Measurements from ENCODE around the gene MYH10.

Gene MYH10

DNA sequence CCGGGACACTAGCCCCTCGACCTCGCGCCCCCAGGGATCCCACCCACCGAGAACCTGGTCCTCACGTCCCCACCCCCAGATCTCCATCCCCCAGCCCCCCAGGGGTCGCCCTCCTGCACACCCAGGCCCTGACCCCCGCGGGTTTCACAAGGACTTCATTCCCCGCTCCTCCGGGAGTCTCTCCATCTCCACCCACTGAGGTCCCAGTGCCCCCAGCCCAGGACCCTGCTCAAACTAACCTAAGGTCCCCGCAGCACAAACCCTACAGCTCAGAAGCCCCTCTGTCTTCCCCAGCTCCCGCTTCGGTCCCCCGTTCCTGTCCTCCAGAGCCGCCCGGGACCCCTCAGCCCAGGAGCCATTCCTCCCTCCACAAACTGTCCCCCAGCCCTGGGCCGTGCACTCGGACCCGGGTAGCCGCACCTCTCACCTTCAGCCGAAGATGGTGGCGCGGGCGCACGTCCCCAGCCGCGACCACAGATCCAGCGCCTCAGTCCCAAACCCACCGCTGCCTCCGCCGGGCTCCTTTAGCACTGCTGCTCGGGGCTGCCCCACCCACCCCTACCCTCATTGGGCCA lies at the start of gene MYH10:
TSS of gene MYH10 (minus strand) at position 499 of the 575 bp plus-strand sequence. CDS start 7,479 bp downstream, outside the sequence.
- peak within 1 kb of the TSS; percentile 90 for H3K9ac ChIP-seq (ENCODE audit: insufficient read length, low read depth)
- no peak for TF ChIP-seq YY1 (IDR thresholded peaks at IDR 0.05; ENCODE audit: insufficient read depth, insufficient read length)
- TF ChIP-seq ZNF274 (IDR thresholded peaks at IDR 0.05; ENCODE audit: low read depth, low read length), result no peak
- no peak for TF ChIP-seq SUZ12 (IDR thresholded peaks at IDR 0.05; ENCODE audit: extremely low read depth, insufficient read depth, insufficient read length)
- no peaks in the 10 kb centered on the region for H3K27me3 ChIP-seq (ENCODE audit: insufficient read depth, insufficient read length)
- H3K9me3 ChIP-seq (ENCODE audit: insufficient read depth, low read length), result no peaks in the 10 kb centered on the region
- peak within 1 kb of the TSS; percentile 78 for H3K4me3 ChIP-seq (ENCODE audit: insufficient read length, low read depth)
- H3K4me1 ChIP-seq (ENCODE audit: insufficient read depth, insufficient read length), result peaks cover 2% of the 10 kb centered on the region
- no peak for DNase-seq (ENCODE audit: low read depth, low spot score)
- peaks cover 14% of the 10 kb centered on the region for H3K36me3 ChIP-seq (ENCODE audit: insufficient read depth, insufficient read length, low read length)

DNA sequence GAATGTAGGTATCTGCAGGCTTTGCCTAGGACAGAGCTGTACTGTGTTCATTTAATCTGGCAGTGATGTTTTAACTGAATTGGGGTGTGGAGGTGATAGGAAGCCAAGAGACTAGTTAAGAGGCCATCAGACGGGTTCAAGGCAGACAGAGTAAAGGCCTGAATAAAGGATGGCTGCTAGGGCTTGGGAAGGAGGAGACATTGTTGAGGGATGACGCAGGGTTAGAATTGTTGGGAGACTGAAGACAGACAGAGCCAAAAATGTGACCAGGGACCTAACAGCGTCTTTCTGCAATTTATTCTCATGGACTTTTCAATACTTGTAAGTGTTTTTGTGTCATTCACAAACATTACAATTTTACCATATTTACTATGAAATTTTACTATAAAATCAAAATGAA lies 48.6 kb upstream of the MYH10 start:
- Histone ChIP-seq H3K9ac (ENCODE audit: insufficient read length, low read depth) (no peak overlapping the region), H3K9me3 (ENCODE audit: insufficient read depth, low read length) (no peaks in the 10 kb centered on the region), H3K27me3 (ENCODE audit: insufficient read depth, insufficient read length) (no peaks in the 10 kb centered on the region), H3K36me3 (ENCODE audit: insufficient read depth, insufficient read length, low read length) (no peaks in the 10 kb centered on the region), H3K4me1 (ENCODE audit: insufficient read depth, insufficient read length) (no peaks in the 10 kb centered on the region), H3K4me3 (ENCODE audit: insufficient read length, low read depth) (no peak overlapping the region)
- no peak for DNase-seq (ENCODE audit: low read depth, low spot score)
- TF ChIP-seq ZNF274 (IDR thresholded peaks at IDR 0.05; ENCODE audit: low read depth, low read length) (no peak), SUZ12 (IDR thresholded peaks at IDR 0.05; ENCODE audit: extremely low read depth, insufficient read depth, insufficient read length) (no peak), YY1 (IDR thresholded peaks at IDR 0.05; ENCODE audit: insufficient read depth, insufficient read length) (no peak)

DNA sequence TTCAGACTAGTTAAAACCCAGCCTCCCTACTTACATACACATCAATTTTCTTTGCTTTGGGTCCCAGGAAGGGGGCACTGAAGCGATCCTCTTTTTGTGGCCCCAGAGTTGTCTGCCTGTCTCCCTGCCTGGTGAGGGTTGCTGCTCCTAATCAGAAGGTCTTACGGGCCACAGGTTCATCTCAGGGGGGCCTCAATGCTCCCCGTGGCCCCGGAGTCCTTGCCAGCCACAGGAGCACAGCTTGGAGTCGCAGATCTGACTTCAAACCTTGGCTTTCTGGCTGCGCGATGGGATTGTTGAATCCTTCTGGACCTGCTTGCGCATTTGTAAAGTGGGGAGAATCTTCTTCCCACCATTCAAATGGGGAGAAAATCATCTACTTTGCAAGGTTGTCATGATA lies 44.8 kb upstream of the MYH10 start:
- no peak for DNase-seq (ENCODE audit: low read depth, low spot score)
- TF ChIP-seq SUZ12 (IDR thresholded peaks at IDR 0.05; ENCODE audit: extremely low read depth, insufficient read depth, insufficient read length) (no peak), YY1 (IDR thresholded peaks at IDR 0.05; ENCODE audit: insufficient read depth, insufficient read length) (no peak), ZNF274 (IDR thresholded peaks at IDR 0.05; ENCODE audit: low read depth, low read length) (no peak)
- Histone ChIP-seq H3K36me3 (ENCODE audit: insufficient read depth, insufficient read length, low read length) (no peaks in the 10 kb centered on the region), H3K27me3 (ENCODE audit: insufficient read depth, insufficient read length) (no peaks in the 10 kb centered on the region), H3K9me3 (ENCODE audit: insufficient read depth, low read length) (no peaks in the 10 kb centered on the region), H3K4me3 (ENCODE audit: insufficient read length, low read depth) (no peak overlapping the region), H3K9ac (ENCODE audit: insufficient read length, low read depth) (no peak overlapping the region), H3K4me1 (ENCODE audit: insufficient read depth, insufficient read length) (no peaks in the 10 kb centered on the region)

DNA sequence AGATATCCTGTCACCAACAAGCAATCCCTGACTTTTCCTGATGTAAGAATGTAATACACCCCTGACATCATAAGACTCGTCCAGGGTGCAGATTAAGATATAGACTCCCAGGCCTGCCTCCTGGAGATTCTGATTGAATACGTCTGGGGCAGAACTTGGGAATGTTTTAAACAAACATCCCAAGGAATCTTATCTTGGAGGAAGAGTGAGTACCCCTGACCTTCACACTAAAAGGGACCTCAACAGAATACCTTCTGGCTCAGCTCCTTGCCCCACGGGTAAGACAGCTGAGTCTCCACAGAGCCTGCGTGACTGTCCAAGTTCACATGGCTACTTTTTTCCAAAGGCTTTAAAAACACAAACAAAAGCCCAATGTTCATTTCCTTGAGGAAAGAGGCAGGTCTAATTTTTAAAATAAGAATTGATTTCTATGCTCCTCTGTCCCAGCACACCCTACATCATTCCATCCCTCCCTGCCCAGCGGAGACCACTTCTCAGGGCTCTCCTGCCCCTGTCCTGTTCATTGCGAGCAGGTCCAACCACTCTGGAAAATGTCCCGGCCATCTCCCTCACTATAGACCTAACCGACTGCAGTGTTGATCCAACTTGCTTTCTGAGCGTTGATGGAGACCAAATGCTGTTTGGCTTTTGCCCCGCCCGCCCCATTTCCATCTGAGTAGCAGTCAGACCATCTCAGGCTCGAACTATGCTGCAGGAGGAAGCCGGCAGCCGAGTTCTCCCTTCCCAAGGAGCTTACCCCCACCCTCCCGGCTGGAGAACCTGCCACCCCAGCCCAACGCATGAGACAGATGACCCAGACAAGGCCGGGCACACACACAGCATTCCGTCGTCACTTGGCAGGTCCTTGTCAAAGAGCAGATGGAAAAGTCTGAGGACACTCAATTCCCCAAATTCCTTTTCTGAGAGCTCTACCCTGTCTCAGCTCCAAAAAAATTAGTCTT lies 44.1 kb upstream of the MYH10 start:
- TF ChIP-seq SUZ12 (IDR thresholded peaks at IDR 0.05; ENCODE audit: extremely low read depth, insufficient read depth, insufficient read length) (no peak), YY1 (IDR thresholded peaks at IDR 0.05; ENCODE audit: insufficient read depth, insufficient read length) (no peak), ZNF274 (IDR thresholded peaks at IDR 0.05; ENCODE audit: low read depth, low read length) (no peak)
- Histone ChIP-seq H3K36me3 (ENCODE audit: insufficient read depth, insufficient read length, low read length) (no peaks in the 10 kb centered on the region), H3K4me3 (ENCODE audit: insufficient read length, low read depth) (no peak overlapping the region), H3K4me1 (ENCODE audit: insufficient read depth, insufficient read length) (no peaks in the 10 kb centered on the region), H3K9ac (ENCODE audit: insufficient read length, low read depth) (no peak overlapping the region), H3K27me3 (ENCODE audit: insufficient read depth, insufficient read length) (no peaks in the 10 kb centered on the region), H3K9me3 (ENCODE audit: insufficient read depth, low read length) (no peaks in the 10 kb centered on the region)
- peak; percentile 27 for DNase-seq (ENCODE audit: low read depth, low spot score)

DNA sequence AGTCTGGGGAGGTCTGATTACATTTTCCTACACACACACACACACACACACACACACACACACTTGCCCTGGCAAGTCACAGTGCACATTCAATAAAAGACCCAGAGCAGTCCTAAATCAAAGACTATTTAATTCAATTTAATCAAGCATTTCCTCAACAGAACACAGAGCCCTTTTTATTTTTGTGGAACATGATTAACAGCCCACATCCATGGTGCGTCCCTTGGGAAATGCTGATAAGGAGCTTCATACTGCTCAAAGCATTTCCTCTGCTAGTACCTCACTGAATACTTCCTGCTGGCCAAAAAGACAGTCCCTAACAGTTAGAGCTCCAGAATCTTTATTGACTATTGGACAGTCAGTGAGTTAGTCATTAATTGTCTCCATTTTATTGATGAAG lies 43.1 kb upstream of the MYH10 start:
- Histone ChIP-seq H3K4me3 (ENCODE audit: insufficient read length, low read depth) (no peak overlapping the region), H3K4me1 (ENCODE audit: insufficient read depth, insufficient read length) (no peaks in the 10 kb centered on the region), H3K9me3 (ENCODE audit: insufficient read depth, low read length) (no peaks in the 10 kb centered on the region), H3K9ac (ENCODE audit: insufficient read length, low read depth) (no peak overlapping the region), H3K27me3 (ENCODE audit: insufficient read depth, insufficient read length) (no peaks in the 10 kb centered on the region), H3K36me3 (ENCODE audit: insufficient read depth, insufficient read length, low read length) (no peaks in the 10 kb centered on the region)
- TF ChIP-seq ZNF274 (IDR thresholded peaks at IDR 0.05; ENCODE audit: low read depth, low read length) (no peak), YY1 (IDR thresholded peaks at IDR 0.05; ENCODE audit: insufficient read depth, insufficient read length) (no peak), SUZ12 (IDR thresholded peaks at IDR 0.05; ENCODE audit: extremely low read depth, insufficient read depth, insufficient read length) (no peak)
- DNase-seq (ENCODE audit: low read depth, low spot score), result no peak

DNA sequence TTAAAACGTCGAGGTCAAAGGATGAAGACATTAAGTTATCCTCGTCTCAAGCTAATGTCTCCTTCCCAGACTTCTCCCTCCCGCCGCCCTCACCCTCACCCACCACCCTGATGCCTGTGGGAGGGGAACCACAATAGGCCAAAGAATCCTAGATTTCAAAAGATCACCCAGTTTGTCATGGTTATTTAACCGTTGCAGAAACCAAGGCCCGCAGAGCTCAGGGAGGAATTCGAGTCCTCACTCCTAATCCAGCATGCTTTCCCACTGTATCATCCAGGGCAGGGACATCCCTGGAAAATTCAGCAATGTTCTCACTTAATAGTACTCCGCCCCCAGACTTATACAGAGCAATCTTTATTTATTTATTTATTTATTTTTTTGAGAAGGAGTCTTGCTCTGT lies 41.8 kb upstream of the MYH10 start:
- Histone ChIP-seq H3K4me3 (ENCODE audit: insufficient read length, low read depth) (no peak overlapping the region), H3K9ac (ENCODE audit: insufficient read length, low read depth) (no peak overlapping the region), H3K27me3 (ENCODE audit: insufficient read depth, insufficient read length) (no peaks in the 10 kb centered on the region), H3K36me3 (ENCODE audit: insufficient read depth, insufficient read length, low read length) (no peaks in the 10 kb centered on the region), H3K9me3 (ENCODE audit: insufficient read depth, low read length) (no peaks in the 10 kb centered on the region), H3K4me1 (ENCODE audit: insufficient read depth, insufficient read length) (no peaks in the 10 kb centered on the region)
- TF ChIP-seq YY1 (IDR thresholded peaks at IDR 0.05; ENCODE audit: insufficient read depth, insufficient read length), result no peak
- no peak for TF ChIP-seq ZNF274 (IDR thresholded peaks at IDR 0.05; ENCODE audit: low read depth, low read length)
- TF ChIP-seq SUZ12 (IDR thresholded peaks at IDR 0.05; ENCODE audit: extremely low read depth, insufficient read depth, insufficient read length), result no peak
- DNase-seq (ENCODE audit: low read depth, low spot score), result no peak

DNA sequence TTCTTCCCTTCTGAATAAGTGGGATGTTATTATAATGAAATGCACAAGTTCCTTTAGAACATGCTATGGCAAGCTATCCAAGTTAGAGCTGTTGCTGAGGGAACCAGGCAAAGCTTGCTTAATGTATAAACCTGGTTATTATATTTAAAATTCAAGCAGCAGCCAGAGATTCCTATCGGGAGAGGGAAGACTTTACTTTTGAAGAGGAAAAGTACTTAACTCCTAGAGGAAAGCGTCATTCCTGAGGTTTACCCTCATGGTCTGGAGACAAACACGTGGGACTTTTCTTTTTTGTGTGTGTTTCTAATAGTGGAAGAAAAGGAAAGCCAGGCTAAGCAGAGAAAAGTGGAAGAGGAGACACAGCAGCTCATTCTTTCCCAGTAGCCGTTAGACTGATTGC lies 39.9 kb upstream of the MYH10 start:
- TF ChIP-seq ZNF274 (IDR thresholded peaks at IDR 0.05; ENCODE audit: low read depth, low read length) (no peak), SUZ12 (IDR thresholded peaks at IDR 0.05; ENCODE audit: extremely low read depth, insufficient read depth, insufficient read length) (no peak), YY1 (IDR thresholded peaks at IDR 0.05; ENCODE audit: insufficient read depth, insufficient read length) (no peak)
- H3K4me3 ChIP-seq (ENCODE audit: insufficient read length, low read depth), result no peak overlapping the region
- no peak overlapping the region for H3K9ac ChIP-seq (ENCODE audit: insufficient read length, low read depth)
- no peaks in the 10 kb centered on the region for H3K4me1 ChIP-seq (ENCODE audit: insufficient read depth, insufficient read length)
- H3K9me3 ChIP-seq (ENCODE audit: insufficient read depth, low read length), result no peaks in the 10 kb centered on the region
- no peaks in the 10 kb centered on the region for H3K36me3 ChIP-seq (ENCODE audit: insufficient read depth, insufficient read length, low read length)
- no peaks in the 10 kb centered on the region for H3K27me3 ChIP-seq (ENCODE audit: insufficient read depth, insufficient read length)
- no peak for DNase-seq (ENCODE audit: low read depth, low spot score)

Data from NT2/D1 (cell line).